ENCODE results near the gene L3MBTL4. TPM values are rescaled to one million over a fixed set of nuclear protein-coding genes. Genes with fewer than 3 reads are reported as not detected.

The L3MBTL4 gene
- total RNA-seq, 1 experiment from 2014 or later: 1.4 TPM

GRCh38 chr18:6437937-6438818 lies 23.5 kb upstream of the L3MBTL4 start:
- CTCF ChIA-PET: no interaction called here
- peaks cover 3% of the 10 kb centered on the region for H3K4me1 Mint-ChIP-seq
- H3K27ac Mint-ChIP-seq: no peak overlapping the region
- TF ChIP-seq PRRX2 (CRISPR knock-in tag; IDR thresholded peaks at IDR 0.05): no peak
- no peak for TF ChIP-seq ZNF423 (CRISPR knock-in tag; IDR thresholded peaks at IDR 0.05)
- TF ChIP-seq ZNF317 (CRISPR knock-in tag; IDR thresholded peaks at IDR 0.05; ENCODE audit: borderline replicate concordance, low read depth): no peak
- TF ChIP-seq NR3C1 (CRISPR knock-in tag; conservative IDR thresholded peaks at IDR 0.05; ENCODE audit: low read depth): no peak
- no peak for TF ChIP-seq CREM (CRISPR knock-in tag; IDR thresholded peaks at IDR 0.05)
- TF ChIP-seq JAZF1 (CRISPR knock-in tag; IDR thresholded peaks at IDR 0.05): no peak
- TF ChIP-seq HMGA2 (CRISPR knock-in tag; IDR thresholded peaks at IDR 0.05): no peak
- no peak for TF ChIP-seq ETV6 (CRISPR knock-in tag; IDR thresholded peaks at IDR 0.05)
- no peak for TF ChIP-seq HMGXB4 (CRISPR knock-in tag; IDR thresholded peaks at IDR 0.05)
- TF ChIP-seq SOX15 (CRISPR knock-in tag; IDR thresholded peaks at IDR 0.05): no peak
- TF ChIP-seq, protein P1, sequence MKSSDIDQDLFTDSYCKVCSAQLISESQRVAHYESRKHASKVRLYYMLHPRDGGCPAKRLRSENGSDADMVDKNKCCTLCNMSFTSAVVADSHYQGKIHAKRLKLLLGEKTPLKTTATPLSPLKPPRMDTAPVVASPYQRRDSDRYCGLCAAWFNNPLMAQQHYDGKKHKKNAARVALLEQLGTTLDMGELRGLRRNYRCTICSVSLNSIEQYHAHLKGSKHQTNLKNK (CRISPR knock-in tag; IDR thresholded peaks at IDR 0.05): no peak
- no peak for TF ChIP-seq ATF1 (CRISPR knock-in tag; IDR thresholded peaks at IDR 0.05)
- TF ChIP-seq ZNF232 (CRISPR knock-in tag; IDR thresholded peaks at IDR 0.05): no peak
- no peak for TF ChIP-seq CBFB (CRISPR knock-in tag; IDR thresholded peaks at IDR 0.05; ENCODE audit: low read depth)
- TF ChIP-seq ZNF121 (CRISPR knock-in tag; IDR thresholded peaks at IDR 0.05): no peak
- no peak for TF ChIP-seq ARID4B (CRISPR knock-in tag; IDR thresholded peaks at IDR 0.05; ENCODE audit: borderline replicate concordance)
- TF ChIP-seq TEAD1 (CRISPR knock-in tag; IDR thresholded peaks at IDR 0.05): no peak
- no peak overlapping the region for H3K4me3 Mint-ChIP-seq
- no peak for DNase-seq (ENCODE audit: low spot score)
- ATAC-seq: no peak
- no peaks in the 10 kb centered on the region for H3K9me3 Mint-ChIP-seq
- H3K36me3 Mint-ChIP-seq: no peaks in the 10 kb centered on the region
- POLR2A ChIA-PET: no interaction called here
- H3K27me3 Mint-ChIP-seq (ENCODE audit: low read depth): no peaks in the 10 kb centered on the region; the same call in 1 of the 2 replicates

GRCh38 chr18:6435731-6436130 lies 21.0 kb upstream of the L3MBTL4 start:
- Mint-ChIP-seq H3K27me3 (ENCODE audit: low read depth) (no peaks in the 10 kb centered on the region), H3K27ac (no peak overlapping the region), H3K9me3 (no peaks in the 10 kb centered on the region), H3K4me1 (no peaks in the 10 kb centered on the region), H3K4me3 (no peak overlapping the region), H3K36me3 (no peaks in the 10 kb centered on the region)
- no peak for DNase-seq (ENCODE audit: low spot score)
- no peak for TF ChIP-seq IRF1 (CRISPR knock-in tag; IDR thresholded peaks at IDR 0.05)
- no peak for ATAC-seq
- CTCF ChIA-PET: no interaction called here
- POLR2A ChIA-PET: no interaction called here

All from WTC11 (cell line).